EH (cell line): ENCODE results near the gene CMSS1.
"Not testable (repeated sequence)": the region's sequence is repeated elsewhere in the genome, so short reads cannot be mapped to it uniquely, and the experiment has no call there.

Experiments used
- DNase-seq: peaks from one replicate; pipeline ENCODE4 v3.0.0-alpha.2; 2015; ENCODE audit warnings: low read depth

The CMSS1 gene

GRCh38 chr3:100083209-100083608 is 265.5 kb downstream of the CMSS1 start:
- no peak for DNase-seq

GRCh38 chr3:100084100-100084806 is 266.6 kb downstream of the CMSS1 start:
- no peak for DNase-seq

- peak; percentile 63 for DNase-seq
These were observed 268.7 kb downstream of the CMSS1 start for GRCh38 chr3:100086401-100086800.

DNA sequence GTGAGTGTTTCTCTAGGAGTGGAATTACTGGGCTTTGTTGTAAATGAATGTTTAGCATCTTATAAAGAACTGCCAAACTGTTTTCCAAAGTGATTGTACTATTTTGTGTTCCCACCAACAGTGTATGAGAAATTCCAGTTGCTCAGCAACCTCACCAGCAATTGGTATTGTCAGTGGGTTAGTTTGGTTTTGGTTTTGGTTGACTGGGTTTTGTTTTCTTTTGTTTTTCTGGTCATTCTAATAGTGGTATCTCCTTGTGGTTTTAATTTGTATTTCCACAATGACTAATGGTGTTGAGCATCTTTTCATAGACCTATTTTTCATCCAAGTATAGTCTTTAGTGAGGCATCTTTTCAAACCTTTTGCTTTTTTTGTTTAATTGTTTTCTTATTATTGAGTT is 269.5 kb downstream of the CMSS1 start:
- peak; percentile 87 for DNase-seq

DNA sequence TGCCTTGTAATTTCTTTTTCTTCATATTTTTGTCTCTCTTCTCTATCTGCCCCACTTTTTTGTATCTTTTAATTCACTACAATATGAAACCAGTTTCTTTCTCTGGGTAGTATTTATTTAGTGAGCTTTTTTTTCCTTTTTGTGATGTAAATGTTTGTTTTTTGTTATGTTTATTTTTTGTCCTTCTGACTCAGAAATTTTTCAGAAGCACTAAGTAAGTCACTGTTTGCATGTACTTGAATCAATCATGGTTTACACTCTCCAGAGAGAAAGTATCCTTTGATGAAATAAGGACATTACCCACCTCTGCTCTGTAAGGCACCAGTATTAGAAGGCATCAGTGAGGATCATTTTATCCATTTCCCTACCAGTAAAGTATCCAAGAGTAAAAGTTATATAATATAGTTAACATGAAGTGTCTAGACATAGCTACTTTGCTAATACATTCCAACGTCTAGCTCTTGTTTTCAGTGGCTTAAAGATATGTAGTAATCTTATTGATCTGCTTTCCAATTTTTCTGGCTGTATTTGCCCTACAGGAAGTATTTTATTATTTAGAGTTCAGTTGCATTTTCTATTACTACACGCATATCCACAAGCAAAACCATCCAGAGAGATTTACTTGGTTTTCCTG is 271.2 kb downstream of the CMSS1 start:
- DNase-seq: no peak

DNA sequence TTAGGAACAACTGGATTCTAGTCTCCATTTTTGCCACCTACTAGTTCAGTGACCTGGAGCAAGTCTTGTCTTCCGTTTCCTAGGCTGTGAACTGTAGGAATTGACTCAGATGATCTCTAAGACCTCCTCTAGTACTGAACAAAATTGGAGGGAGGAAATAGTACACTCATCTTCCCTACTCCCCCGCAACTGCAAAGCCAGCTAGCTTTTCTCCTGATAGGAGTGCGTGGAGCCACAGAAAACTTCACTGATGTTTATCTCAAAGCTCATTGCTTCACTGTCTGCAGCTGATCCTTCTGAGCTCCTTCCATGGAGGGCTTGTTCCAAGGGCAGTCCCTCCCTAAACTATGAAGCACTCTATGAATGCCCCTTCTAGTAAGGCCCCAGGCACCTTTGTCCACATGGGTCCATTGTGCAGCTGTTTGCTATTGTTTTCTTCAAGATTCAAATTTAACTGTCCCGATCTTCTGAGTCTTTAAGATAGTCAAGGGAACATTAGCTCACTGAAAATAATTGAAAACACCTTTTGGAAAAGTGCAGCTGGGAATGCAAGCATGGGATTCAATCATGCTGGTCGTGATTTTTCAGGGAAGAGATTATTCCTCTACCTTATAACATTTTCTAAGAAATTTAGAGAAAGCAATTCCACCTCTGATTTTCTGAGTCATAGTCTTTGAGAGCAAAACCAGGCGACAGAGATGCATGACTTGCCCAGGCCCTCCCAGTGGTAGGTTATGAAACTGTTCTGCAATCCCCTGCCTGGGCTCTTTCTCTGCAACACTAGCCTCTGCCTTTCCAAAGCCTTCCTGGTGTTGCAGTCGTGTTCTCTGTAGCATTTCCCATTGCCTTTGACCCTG is 272.4 kb downstream of the CMSS1 start:
- peak; percentile 80 for DNase-seq

DNA sequence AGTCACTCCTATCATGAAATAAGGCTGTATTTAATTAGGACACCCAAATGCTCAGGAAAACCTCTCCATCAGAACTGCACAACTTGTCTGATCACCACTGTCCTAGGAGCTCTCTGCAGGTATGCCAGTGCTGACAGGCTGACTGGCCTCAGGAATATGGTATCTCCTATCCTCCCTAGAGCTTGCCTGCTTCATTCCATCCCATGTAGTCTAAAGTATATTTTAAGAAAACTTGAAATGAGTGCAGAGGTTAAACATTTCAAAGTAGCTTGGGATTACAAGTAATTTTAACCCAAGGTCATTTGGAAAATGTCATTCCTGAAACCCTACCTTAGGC is 273.0 kb downstream of the CMSS1 start:
- no peak for DNase-seq

- peak; percentile 66 for DNase-seq
These were observed 276.2 kb downstream of the CMSS1 start for GRCh38 chr3:100093831-100094230.

DNA sequence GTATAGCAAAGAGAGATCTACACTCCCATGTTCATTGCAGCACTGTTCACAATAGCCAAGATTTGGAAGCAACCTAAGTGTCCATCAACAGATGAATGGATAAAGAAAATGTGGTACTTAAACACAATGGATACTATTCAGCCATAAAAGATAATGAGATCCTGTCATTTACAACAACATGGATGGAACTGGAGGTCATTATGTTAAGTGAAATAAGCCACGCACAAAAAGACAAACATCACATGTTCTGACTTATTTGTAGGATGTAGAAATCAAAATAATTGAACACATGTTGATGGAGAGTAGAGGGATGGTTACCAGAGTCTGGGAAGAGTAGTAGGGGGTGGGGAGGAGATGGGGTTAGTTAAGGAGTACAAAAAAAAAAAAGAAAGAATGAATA is 278.6 kb downstream of the CMSS1 start:
- DNase-seq: not testable (repeated sequence)

DNA sequence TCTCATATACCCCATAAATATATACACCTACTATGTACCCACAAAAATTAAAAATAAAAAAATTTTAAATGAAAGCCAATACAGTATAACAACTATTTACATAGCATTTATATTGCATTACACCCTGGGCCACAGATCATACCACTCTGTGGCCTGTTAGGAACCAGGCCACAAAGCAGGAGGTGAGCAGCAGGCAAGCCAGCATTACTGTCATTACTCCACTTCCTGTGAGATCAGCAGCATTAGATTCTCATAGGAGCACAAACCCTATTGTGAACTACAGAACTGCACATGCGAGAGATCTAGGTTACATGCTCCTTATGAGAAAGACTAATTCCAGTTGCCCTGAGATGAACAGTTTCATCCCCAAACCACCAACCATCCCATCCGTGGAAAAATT is 279.2 kb downstream of the CMSS1 start:
- DNase-seq: no peak

GRCh38 chr3:100097919-100098783 is 280.5 kb downstream of the CMSS1 start:
- DNase-seq: peak; percentile 54

DNA sequence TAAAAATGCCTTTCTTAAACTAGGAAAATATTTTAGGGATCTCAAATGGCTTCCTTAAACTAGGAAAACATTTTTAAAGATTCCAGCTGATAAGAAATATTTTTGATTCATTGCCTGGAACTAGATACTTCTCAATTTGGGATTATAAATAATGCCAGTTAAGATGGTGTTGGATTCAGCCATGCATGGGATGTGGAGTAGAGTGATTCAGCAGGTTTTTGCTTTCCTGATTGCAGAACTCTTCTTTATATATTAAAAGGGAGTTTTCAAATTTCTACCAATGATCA is 281.1 kb downstream of the CMSS1 start:
- peak; percentile 50 for DNase-seq

GRCh38 chr3:100099621-100100020 is 282.0 kb downstream of the CMSS1 start:
- DNase-seq: peak; percentile 25

DNA sequence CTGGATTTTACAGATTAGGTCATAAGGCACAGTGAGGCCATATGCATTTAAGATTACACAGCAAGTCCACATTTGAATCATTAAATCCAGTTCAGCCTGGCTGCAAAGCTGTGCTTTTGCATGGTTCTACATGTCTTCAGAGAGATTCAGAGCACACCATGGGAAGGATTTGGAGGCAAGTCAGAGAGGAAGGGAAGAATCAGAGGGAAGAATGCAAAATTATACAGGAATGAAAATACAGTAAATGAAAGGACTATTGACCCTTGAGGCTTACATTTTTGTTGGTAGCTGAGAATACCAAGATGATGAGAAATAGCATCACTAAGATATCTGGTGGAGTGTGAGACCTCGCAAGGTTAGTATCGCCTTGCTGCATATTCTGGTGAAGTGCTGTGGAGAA is 282.8 kb downstream of the CMSS1 start:
- DNase-seq: peak; percentile 87

DNA sequence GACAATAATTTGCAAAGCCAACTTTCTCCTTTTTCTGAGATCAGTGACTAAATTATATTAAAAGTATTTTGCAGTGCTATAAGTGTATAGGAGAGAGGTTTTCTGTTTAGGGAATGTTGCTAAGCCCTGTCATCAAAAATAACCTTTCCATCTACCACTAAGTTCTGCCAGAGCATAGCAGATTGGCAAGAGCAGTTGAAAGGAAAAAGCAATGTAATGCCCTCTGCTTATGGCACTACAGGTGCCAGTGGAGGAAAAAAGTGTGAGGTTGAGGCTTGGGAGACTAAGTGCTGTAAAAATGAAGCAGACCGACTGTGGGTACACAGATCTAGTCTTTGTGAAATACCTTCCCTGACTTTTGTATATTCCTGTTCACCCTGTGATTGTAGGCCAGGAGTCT is 285.1 kb downstream of the CMSS1 start:
- DNase-seq: no peak

DNA sequence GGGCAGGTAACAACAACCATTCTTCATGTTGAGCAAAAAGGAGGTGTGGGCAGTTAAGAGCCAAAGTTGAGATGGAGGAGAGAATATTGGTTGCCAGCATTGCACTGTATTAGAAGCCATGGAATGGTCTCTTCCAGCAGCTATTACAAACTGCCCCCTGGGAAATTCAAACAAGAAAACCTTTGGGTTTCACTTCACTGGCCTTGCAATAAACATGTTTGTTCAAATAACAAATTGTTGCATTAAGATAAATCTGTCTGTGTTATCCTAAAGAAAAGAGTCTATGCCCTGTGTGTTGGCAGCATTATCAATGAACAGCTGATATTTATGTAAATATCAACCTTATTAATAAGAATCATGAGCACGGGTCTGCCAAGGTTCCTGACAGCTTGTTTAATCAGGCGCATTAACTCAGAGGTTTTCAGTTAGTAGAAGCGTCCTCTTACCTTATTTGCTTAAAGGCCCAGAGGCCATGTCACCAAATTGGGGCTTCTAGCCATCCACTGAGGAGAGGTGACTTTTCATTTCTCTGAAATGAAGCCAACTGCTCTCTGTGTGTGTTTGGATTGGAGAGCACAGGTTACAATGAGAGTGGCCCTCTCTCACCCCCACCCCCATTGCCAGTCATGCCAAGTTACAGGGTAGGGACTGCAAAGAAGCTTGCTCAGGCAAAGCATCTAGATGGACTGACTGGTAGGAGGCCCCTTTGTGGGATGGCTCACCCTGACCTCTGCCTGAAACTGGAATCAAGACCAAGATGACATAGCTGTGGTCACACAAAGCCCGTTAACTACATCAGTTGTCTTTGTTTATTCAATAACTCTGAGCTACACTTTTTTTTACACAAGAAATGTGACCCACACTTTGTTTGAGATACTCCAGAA is 286.1 kb downstream of the CMSS1 start:
- DNase-seq: peak; percentile 94

- DNase-seq: no peak
These were observed 286.8 kb downstream of the CMSS1 start for GRCh38 chr3:100104442-100104798.

GRCh38 chr3:100104817-100105413 is 287.3 kb downstream of the CMSS1 start:
- DNase-seq: no peak

DNA sequence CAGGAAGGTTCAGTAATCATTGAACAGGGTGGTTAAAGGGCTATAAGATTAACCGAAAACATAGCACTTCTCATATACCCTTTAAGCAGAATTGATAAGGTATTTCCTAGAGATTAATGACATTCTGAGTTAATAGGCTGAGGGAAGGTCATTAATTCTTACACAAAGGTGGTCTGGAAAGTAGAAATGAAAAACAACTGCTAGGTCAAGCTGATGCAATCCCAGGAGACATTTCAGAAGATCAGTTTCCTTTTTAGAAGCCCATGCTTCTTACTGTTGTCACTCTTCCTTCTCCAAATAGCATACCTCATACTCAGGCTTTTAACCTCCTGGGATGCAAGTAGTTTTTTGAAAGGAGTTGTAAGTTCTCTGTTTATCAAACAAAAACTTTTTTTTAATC is 287.8 kb downstream of the CMSS1 start:
- DNase-seq: peak; percentile 61

DNA sequence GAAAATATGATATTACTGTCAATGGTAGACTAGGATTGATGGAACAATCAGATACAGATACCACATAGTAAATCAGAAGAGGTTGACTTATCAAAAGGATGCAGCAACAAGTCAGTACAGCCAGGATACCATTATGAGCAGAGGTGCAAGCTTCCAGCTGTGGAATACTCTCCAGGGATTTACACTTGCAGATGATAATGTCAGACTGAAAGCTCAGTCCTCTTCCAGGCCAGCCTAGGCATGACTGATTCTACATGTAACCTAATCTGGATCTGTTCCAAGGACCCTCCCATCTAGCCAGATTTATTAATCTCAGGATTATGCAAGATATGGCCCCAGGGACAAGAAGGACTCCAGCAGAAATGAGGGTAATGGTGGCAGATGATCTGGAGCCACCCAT is 288.4 kb downstream of the CMSS1 start:
- DNase-seq: no peak

DNA sequence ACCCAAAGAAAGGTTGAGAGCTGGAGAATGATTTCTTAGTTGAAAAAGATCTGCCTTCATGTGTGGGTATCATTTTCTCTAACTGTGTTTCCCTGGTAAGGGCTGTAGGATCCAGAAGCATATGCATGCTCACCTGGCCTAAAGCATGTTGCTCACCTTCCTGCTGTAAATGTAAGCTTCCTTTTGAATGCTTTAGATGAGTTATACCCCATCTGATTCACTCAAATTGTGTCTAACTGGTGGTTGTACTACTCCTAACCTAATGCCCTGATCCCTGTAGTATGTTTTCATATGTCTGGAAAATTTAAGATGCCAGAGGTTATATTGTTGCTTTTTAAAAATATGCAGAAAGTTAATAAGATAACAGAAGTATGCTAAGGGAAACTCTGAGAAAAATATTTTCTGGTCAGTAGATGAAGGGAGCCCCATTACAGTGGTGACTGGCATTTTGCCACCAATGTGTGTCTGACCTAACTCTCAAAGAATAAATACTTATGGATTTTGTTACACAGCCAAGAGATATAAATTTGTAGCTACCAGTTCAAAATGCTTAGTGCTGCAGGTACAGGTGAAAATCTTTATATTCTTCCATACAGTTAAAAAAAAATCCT is 289.0 kb downstream of the CMSS1 start:
- peak; percentile 79 for DNase-seq
